Left lung (tissue), 10 donors: Measurements from ENCODE around the gene NUDT9. TPM values are rescaled to one million over a fixed set of nuclear protein-coding genes. Genes with fewer than 3 reads are reported as not detected.
"Not testable (repeated sequence)": the region's sequence is repeated elsewhere in the genome, so short reads cannot be mapped to it uniquely, and the experiment has no call there.

Source experiments
- ATAC-seq: fragments of 200-7000 bp; cut with Tn5 transposase; one replicate; pipeline ENCODE4 v1.9.1; 2020; ENCODE audit warnings: moderate library complexity
- DNase-seq, 4 donors: peaks; one replicate each; pipeline ENCODE4 v3.0.0-alpha.2; 2013 to 2020
- H3K27ac ChIP-seq, 2 donors: fragments of 200-600 bp; sonication (generic) in 1 of 2; one replicate each; pipeline versions ENCODE4 v1.5.0 to v1.8.0; 2020 to 2021
- H3K27me3 ChIP-seq, 2 donors: fragments of 200-600 bp; sonication (generic) in 1 of 2; one replicate each; pipeline versions ENCODE4 v1.5.0 to v1.8.0; 2020 to 2021
- H3K36me3 ChIP-seq, 2 donors: fragments of 200-600 bp; sonication (generic) in 1 of 2; one replicate each; pipeline versions ENCODE4 v1.5.0 to v1.8.0; 2020 to 2021
- H3K4me1 ChIP-seq, 2 donors: fragments of 200-600 bp; one replicate each; pipeline ENCODE4 v1.8.0; 2021
- H3K4me3 ChIP-seq, 2 donors: fragments of 200-600 bp; sonication (generic) in 1 of 2; one replicate each; pipeline versions ENCODE4 v1.5.0 to v1.8.0; 2020 to 2021; ENCODE audit warnings: mild to moderate bottlenecking in 1 of 2
- H3K9me3 ChIP-seq, 2 donors: fragments of 200-600 bp; sonication (generic) in 1 of 2; one replicate each; pipeline versions ENCODE4 v1.5.0 to v1.8.0; 2020 to 2021
- intact Hi-C, 2 donors: fragments of 100-400 bp; cut with DNase I; formaldehyde crosslinking; loops; one replicate each; pipeline versions ENCODE4 v1.11.2 to v1.14.2; 2022
- polyA plus RNA-seq, 6 donors: library from polyadenylated mRNA; unstranded; fragments of 120-200 nt; gene quantifications; one replicate each; pipeline ENCODE4 v1.2.1, GENCODE V29; 2013; ENCODE audit not compliant: insufficient read length in 6 of 6
- total RNA-seq, 2 donors: library from RNA; stranded (reverse); fragmentation: NEBNext Ultra II Directional; extraction: Animal tissue kit (Norgen Biotek cat#: 25700); gene quantifications; one replicate each; pipeline ENCODE4 v1.2.1, GENCODE V29; 2021
- TF ChIP-seq, protein P1 (sequence below), 2 donors: fragments of 200-600 bp; sonication (generic) in 1 of 2; IDR thresholded peaks; one replicate each; pipeline versions ENCODE4 v1.5.0 to v1.8.0; 2021; ENCODE audit warnings: antibody characterized with exemption in 2 of 2
- donor health status: DM: no; HTN: yes; CAD: no.
- donor health status: DM: no; HTN: no; CAD: no.

Gene NUDT9
- total and polyA plus RNA-seq, 8 donors = 42.5 to 53.8 (median 49.2) TPM

DNA sequence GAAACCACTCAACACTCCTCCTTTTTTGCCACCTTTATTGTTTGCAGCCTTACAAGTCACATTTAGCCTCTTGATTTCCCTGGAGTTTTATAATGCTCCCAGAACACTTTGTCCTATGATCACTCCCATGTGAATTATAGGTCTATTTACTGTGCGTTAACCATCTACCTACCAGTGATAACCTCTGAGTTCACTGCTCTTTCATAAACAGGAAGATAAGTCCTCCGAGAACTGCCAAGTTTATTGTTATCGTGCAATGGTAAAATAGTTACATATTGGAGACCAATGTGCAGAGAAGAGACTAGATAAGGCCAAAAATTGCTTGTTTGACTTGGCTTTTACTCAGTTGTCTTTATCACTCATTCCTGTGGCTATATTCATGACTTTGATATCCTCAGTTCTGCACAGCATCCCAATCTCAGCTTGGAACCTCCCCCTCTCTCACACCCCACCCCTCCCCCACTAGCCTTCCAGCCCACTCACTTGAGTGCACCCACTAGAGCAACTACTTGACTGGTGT lies 12.9 kb upstream of the NUDT9 start:
- no peaks in the 10 kb centered on the region for H3K36me3 ChIP-seq
- no peak overlapping the region for H3K27ac ChIP-seq
- no peak for DNase-seq
- H3K27me3 ChIP-seq = no peaks in the 10 kb centered on the region
- no peaks in the 10 kb centered on the region for H3K4me1 ChIP-seq
- no peak overlapping the region for H3K4me3 ChIP-seq
- TF ChIP-seq, protein P1, sequence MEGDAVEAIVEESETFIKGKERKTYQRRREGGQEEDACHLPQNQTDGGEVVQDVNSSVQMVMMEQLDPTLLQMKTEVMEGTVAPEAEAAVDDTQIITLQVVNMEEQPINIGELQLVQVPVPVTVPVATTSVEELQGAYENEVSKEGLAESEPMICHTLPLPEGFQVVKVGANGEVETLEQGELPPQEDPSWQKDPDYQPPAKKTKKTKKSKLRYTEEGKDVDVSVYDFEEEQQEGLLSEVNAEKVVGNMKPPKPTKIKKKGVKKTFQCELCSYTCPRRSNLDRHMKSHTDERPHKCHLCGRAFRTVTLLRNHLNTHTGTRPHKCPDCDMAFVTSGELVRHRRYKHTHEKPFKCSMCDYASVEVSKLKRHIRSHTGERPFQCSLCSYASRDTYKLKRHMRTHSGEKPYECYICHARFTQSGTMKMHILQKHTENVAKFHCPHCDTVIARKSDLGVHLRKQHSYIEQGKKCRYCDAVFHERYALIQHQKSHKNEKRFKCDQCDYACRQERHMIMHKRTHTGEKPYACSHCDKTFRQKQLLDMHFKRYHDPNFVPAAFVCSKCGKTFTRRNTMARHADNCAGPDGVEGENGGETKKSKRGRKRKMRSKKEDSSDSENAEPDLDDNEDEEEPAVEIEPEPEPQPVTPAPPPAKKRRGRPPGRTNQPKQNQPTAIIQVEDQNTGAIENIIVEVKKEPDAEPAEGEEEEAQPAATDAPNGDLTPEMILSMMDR (IDR thresholded peaks at IDR 0.05) = no peak
- no peaks in the 10 kb centered on the region for H3K9me3 ChIP-seq
- no peak for ATAC-seq
- intact Hi-C loops = no loop called here

DNA sequence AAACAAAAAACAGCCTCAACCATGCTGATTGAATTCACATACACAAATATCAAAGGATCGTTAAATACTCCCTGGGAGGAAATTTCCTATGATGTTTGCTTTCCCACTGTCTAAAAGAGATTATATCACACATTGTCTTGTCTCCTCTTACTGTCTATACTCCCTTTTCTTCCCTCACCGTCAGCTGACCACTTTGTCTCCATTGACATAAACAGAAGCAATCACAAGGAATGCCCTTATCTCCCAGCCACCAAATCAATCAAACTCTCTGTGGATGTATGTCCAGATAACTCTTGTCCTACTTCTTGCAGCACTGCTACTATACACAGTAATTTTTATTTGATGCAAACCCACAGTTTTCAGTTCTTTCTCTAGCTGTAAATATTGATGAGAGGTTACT lies 12.2 kb upstream of the NUDT9 start:
- H3K27ac ChIP-seq = no peak overlapping the region
- ATAC-seq (no peak), DNase-seq (no peak)
- H3K36me3 ChIP-seq = no peaks in the 10 kb centered on the region
- no peak overlapping the region for H3K4me3 ChIP-seq
- intact Hi-C loops = no loop called here
- H3K27me3 ChIP-seq = no peaks in the 10 kb centered on the region
- H3K9me3 ChIP-seq = no peaks in the 10 kb centered on the region
- no peaks in the 10 kb centered on the region for H3K4me1 ChIP-seq
- TF ChIP-seq, protein P1 (IDR thresholded peaks at IDR 0.05) = no peak

DNA sequence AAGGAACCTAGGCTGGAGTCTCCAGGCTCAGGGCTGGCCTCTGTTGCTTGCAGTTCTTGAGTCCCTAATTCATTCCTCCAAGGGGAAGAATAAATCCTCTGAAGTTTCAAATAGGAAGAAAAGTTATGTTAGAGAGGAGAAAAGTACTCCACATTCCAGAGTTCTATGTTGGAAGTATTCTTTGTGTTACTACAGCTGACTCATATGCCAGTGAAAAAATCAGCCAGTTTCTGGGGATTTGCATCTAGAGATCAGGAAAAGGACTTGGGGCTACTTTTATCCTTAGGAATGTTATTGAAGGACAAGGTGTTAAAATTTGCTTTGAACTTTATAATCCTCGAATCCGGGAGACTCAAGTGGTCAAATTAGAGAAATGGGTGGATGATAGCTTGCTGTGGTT lies 11.7 kb upstream of the NUDT9 start:
- Histone ChIP-seq H3K36me3 (no peaks in the 10 kb centered on the region), H3K9me3 (no peaks in the 10 kb centered on the region), H3K4me1 (no peaks in the 10 kb centered on the region), H3K27me3 (no peaks in the 10 kb centered on the region), H3K4me3 (no peak overlapping the region), H3K27ac (no peak overlapping the region)
- intact Hi-C loops = no loop called here
- ATAC-seq = no peak
- TF ChIP-seq, protein P1 (IDR thresholded peaks at IDR 0.05) = no peak
- DNase-seq = no peak

DNA sequence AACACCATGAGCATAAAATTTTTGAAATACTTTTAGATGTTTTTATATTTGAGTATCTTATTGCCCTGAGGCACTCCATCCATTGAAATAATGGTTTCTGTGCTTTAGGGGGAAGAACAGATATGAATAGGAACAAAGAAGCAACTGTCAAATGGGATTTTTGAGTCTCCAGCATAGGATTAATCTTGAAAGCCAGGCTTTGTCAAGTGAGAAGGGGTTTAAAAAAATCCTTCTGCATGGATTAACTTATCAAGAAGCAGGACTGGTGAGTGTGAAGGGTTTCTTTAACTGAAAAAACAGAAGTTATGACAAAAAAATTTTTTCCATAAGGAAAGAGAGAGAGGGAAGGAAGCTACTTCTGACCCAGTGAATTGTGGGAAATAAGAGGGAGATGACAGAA lies 7.6 kb upstream of the NUDT9 start:
- Histone ChIP-seq H3K9me3 (no peaks in the 10 kb centered on the region), H3K4me1 (no peaks in the 10 kb centered on the region), H3K27ac (no peak overlapping the region), H3K4me3 (no peak overlapping the region), H3K27me3 (no peaks in the 10 kb centered on the region), H3K36me3 (no peaks in the 10 kb centered on the region)
- TF ChIP-seq, protein P1 (IDR thresholded peaks at IDR 0.05) = no peak
- DNase-seq = no peak
- intact Hi-C loops = no loop called here
- ATAC-seq = no peak

DNA sequence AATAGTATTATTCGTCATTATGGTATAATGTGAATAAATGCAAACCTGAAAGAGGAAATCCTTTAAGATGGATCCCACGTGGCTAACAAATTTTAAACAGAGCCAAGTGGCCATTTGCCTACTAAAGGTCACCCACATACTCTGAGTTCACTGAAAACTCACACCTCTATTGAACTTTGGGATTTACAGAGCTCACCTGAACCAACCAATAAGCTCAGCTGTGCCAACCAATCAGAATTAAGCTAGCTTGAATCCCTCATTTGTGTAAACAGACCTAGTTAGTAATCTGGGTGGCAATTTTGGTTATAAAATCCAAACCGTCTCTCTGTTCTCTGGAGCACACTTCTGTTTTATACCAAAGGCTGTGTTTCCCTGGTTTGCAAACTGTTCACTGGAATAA lies 5.4 kb upstream of the NUDT9 start:
- Histone ChIP-seq H3K9me3 (no peaks in the 10 kb centered on the region), H3K4me1 (peaks cover 0 to 6% of the 10 kb centered on the region in 2 donors), H3K36me3 (no peaks in the 10 kb centered on the region), H3K27ac (no peak overlapping the region), H3K27me3 (no peaks in the 10 kb centered on the region), H3K4me3 (no peak overlapping the region)
- ATAC-seq = no peak
- DNase-seq = no peak
- TF ChIP-seq, protein P1 (IDR thresholded peaks at IDR 0.05) = no peak
- intact Hi-C loops = no loop called here

DNA sequence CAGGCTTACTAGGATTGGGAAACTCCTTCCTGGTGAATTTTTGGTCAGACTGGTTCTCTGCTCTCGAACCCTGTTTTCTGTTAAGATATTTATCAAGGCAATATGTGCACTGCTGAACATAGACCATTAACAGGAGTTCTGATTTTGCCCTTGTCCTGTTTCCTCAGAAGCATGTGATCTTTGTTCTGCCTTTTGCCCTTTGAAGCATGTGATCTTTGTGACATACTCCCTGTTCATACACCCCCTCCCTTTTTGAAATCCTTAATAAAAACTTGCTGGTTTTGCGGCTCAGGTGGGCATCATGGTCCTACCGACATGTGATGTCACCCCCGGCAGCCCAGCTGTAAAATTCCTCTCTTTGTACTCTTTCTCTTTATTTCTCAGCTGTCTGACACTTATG lies 4.0 kb upstream of the NUDT9 start:
- H3K4me1 ChIP-seq = peaks cover 0 to 12% of the 10 kb centered on the region in 2 donors
- DNase-seq, H3K4me3 ChIP-seq, H3K9me3 ChIP-seq, ATAC-seq, intact Hi-C loops, H3K36me3 ChIP-seq, H3K27ac ChIP-seq, H3K27me3 ChIP-seq: not testable (repeated sequence)
